CD4-positive, alpha-beta memory T cell (primary cell): ENCODE results near the gene GSC2. TPM values are rescaled to one million over a fixed set of nuclear protein-coding genes. Genes with fewer than 3 reads are reported as not detected.

Experiments
- CTCF ChIA-PET: fragments of 350-600 bp; sonication (Branson Sonifier 250); formaldehyde crosslinking; loops from one replicate; lab custom pipeline; 2021; ENCODE audit warnings: inconsistent platforms; ENCODE audit not compliant: partially characterized antibody; lab: Charles Lee
- POLR2A ChIA-PET: fragments of 350-600 bp; sonication (Branson Sonifier 250); formaldehyde crosslinking; loops from one replicate; lab custom pipeline; 2021; ENCODE audit not compliant: partially characterized antibody; lab: Charles Lee
- DNase-seq, 5 donors: peaks; one replicate each; pipeline versions ENCODE4 v3.0.0 to v3.0.0-alpha.2; 2020 to 2022; ENCODE audit warnings: mixed read lengths in 1 of 5
- H3K27ac ChIP-seq: one replicate; pipeline ENCODE4 v1.7.0; 2013; ENCODE audit warnings: low read depth, low read length
- H3K27me3 ChIP-seq: 2 replicates; pipeline ENCODE4 v1.7.0; 2013; ENCODE audit warnings: mild to moderate bottlenecking, low read length, moderate library complexity; ENCODE audit not compliant: insufficient read depth
- H3K36me3 ChIP-seq: 2 replicates; pipeline ENCODE4 v1.7.0; 2013; ENCODE audit warnings: mild to moderate bottlenecking, low read length, moderate library complexity; ENCODE audit not compliant: insufficient read depth
- H3K4me1 ChIP-seq: 2 replicates; pipeline ENCODE4 v1.7.0; 2013; ENCODE audit warnings: mild to moderate bottlenecking, low read length, moderate library complexity; ENCODE audit not compliant: insufficient read depth
- H3K4me3 ChIP-seq, 2 donors: one replicate each; pipeline ENCODE4 v1.7.0; 2013; ENCODE audit warnings: low read length in 2 of 2, mild to moderate bottlenecking in 1 of 2
- H3K9me3 ChIP-seq, 2 donors: one replicate each; pipeline ENCODE4 v1.7.0; 2013; ENCODE audit warnings: low read length in 2 of 2, control low read depth in 1 of 2; ENCODE audit not compliant: control insufficient read depth in 1 of 2
- H3K27ac Mint-ChIP-seq, 7 donors: one replicate each; pipeline ENCODE4 v1.8.0; 2020 to 2021; ENCODE audit warnings: mixed read lengths in 7 of 7, mild to moderate bottlenecking in 6 of 7, inconsistent platforms in 3 of 7, moderate library complexity in 3 of 7
- H3K27me3 Mint-ChIP-seq, 2 donors: one replicate each; pipeline ENCODE4 v1.8.0; 2020 to 2021; ENCODE audit warnings: mixed read lengths in 2 of 2
- H3K36me3 Mint-ChIP-seq, 2 donors: one replicate each; pipeline ENCODE4 v1.8.0; 2020 to 2021; ENCODE audit warnings: mixed read lengths in 2 of 2, inconsistent platforms in 1 of 2, mild to moderate bottlenecking in 1 of 2
- H3K4me1 Mint-ChIP-seq, 4 donors: one replicate each; pipeline ENCODE4 v1.8.0; 2020 to 2021; ENCODE audit warnings: mixed read lengths in 4 of 4, mild to moderate bottlenecking in 1 of 4
- H3K4me3 Mint-ChIP-seq, 8 donors: one replicate each; pipeline ENCODE4 v1.8.0; 2020 to 2021; ENCODE audit warnings: mixed read lengths in 8 of 8, mild to moderate bottlenecking in 7 of 8, moderate library complexity in 6 of 8, inconsistent platforms in 3 of 8
- H3K9me3 Mint-ChIP-seq, 8 donors: one replicate each; pipeline ENCODE4 v1.8.0; 2020 to 2021; ENCODE audit warnings: mixed read lengths in 8 of 8, mild to moderate bottlenecking in 5 of 8, inconsistent platforms in 3 of 8, moderate library complexity in 1 of 8
- intact Hi-C: fragments of 100-400 bp; cut with micrococcal nuclease; formaldehyde crosslinking; loops from one replicate; pipeline ENCODE4 v1.15.1; 2023
- polyA plus RNA-seq, 2 donors: library from polyadenylated mRNA; unstranded; fragments of 300-500 nt; fragmentation: Illumina TruSeq; gene quantifications; one replicate each; pipeline ENCODE4 v1.2.3, GENCODE V29; 2021
- total RNA-seq, 2 experiments: library from RNA; stranded (reverse); gene quantifications; one replicate each; pipeline ENCODE4 v1.2.3, GENCODE V29; 2021

GSC2 gene
- total and polyA plus RNA-seq, 4 experiments from 2014 or later = not detected

DNA sequence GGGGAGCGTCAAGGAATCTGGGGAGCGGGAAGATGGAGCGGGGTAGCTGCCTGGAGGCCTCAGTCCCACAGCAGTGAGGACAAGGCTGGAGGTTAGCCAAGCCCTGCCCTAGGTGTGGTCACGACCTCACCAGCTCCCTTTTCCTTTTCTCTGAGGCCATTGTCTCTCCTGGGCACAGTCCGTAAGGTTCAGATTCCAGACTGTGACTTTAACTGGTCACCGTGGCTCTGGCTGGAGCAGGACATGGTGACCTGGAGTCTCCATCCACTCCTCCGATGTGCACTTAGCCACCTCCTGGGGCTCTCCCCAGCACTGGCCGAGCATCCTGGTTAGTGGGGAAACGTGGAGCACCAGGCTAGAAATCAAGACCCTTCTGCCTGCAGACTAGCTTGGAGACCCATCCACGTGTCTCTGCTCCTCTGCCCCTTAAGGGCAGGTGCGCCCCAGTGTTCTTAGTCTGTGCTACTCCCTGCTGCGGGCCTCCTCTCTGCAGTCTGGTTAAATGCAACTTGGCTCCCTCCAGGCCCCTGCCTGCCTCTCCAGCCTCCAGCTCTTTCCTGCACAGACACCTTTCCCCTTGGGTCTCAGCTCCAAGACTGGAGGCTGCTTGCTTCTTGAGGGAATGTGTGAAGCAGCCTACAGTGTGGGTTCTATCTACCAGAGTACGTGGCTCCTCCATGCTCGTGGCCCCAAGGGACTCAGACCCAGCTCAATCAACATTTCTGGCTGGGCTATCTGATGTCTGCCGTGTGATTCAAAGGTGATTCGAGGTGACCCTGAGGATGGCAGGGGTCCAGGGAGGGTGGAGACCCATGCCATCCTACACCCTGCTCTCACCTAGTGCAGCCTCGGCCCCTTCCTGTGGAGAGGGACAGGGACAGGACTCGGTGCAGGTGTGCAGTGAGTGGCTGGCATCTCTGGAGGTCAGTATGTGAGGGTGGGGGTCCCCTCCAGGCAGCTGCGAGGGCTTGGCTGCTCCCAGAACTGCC lies 23.2 kb upstream of the GSC2 start:
- intact Hi-C loops = no loop called here
- H3K36me3 ChIP-seq = no peaks in the 10 kb centered on the region
- DNase-seq = no peak
- H3K27me3 ChIP-seq = peaks cover 22% of the 10 kb centered on the region
- H3K4me1 ChIP-seq = peaks cover 40% of the 10 kb centered on the region
- Mint-ChIP-seq H3K4me1 (peaks cover 20 to 49% (median 35%) of the 10 kb centered on the region in 4 donors), H3K27me3 (peaks cover 12% of the 10 kb centered on the region in 2 donors), H3K4me3 (peak overlapping the region; percentile 38 to 97 (median 92)), H3K9me3 (no peaks in the 10 kb centered on the region), H3K27ac (peak overlapping the region in 6 of 7 donors; percentile 86 to 95 (median 93)), H3K36me3 (peaks cover 0 to 11% of the 10 kb centered on the region in 2 donors)
- no peak overlapping the region for H3K27ac ChIP-seq
- CTCF ChIA-PET = interaction anchor here (1.5 kb wide), 1 partner anchor 29 kb away, joined by 4 read pairs; the partner anchor contains the start of gene ESS2
- H3K9me3 ChIP-seq = no peaks in the 10 kb centered on the region
- POLR2A ChIA-PET = interaction anchor here (1.0 to 1.6 kb wide), 4 partner anchors 10 to 306 kb away, joined by 3 to 6 read pairs (median 4); partner anchors contain the start of genes CDC45, CLTCL1, DGCR2 and UFD1
- H3K4me3 ChIP-seq = peak overlapping the region in 1 of 2 donors; percentile 77

DNA sequence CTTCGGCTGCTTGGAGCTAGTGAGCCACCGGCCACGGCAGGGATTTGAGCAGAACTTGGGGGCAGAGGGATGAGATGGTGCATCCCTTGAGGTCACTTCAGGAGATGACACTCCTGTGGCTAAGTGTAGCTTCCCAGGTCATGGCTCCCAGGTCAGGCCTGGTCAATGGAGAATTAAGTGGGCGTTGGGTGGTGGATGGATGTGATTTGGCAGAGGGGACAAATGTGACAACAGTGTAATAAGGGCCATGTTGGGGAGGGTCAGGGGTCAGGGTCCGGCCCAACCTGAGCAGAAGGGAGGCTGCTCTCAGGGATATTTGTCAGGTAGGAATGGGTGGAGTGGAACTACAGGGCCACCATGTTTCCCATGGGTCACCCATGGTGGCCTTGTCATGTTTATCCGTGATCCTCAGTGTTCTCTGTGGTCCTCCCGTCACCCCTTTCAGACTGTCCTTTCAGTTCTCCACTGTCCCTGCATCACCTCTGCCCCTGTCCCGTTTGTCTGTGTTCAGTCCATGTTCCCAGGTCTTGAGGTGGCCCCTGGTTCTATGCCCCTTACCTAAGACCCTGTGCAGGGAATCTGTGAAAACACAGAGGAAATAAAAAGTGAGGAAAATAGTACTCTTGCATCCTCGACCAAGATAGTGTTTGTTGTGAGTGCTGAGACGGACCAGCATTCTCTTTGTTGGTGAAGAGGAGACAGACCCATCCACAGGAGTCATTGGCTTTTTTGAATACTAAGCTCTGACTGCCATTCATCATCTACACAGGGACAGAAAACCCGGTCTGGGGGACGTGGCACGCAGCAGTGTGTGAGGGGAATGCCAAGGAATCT lies 22.3 kb upstream of the GSC2 start:
- ChIA-PET CTCF (no interaction called here), POLR2A (interaction anchor here (1.3 to 1.6 kb wide), 2 partner anchors 50 to 119 kb away, joined by 4 to 6 read pairs; partner anchors contain the start of genes CLTCL1 and DGCR2)
- H3K4me3 Mint-ChIP-seq = peak overlapping the region; percentile 89 to 97 (median 92)
- Histone ChIP-seq H3K4me3 (peak overlapping the region; percentile 65 to 77), H3K27me3 (peaks cover 29% of the 10 kb centered on the region), H3K36me3 (no peaks in the 10 kb centered on the region), H3K4me1 (peaks cover 40% of the 10 kb centered on the region), H3K27ac (peak overlapping the region; percentile 88), H3K9me3 (no peaks in the 10 kb centered on the region)
- intact Hi-C loops = no loop called here
- peaks cover 0 to 11% of the 10 kb centered on the region in 2 donors for H3K36me3 Mint-ChIP-seq
- peak overlapping the region; percentile 92 to 95 (median 94) for H3K27ac Mint-ChIP-seq
- no peak for DNase-seq
- no peaks in the 10 kb centered on the region for H3K9me3 Mint-ChIP-seq
- peaks cover 20 to 50% (median 36%) of the 10 kb centered on the region in 4 donors for H3K4me1 Mint-ChIP-seq
- peaks cover 16 to 17% of the 10 kb centered on the region in 2 donors for H3K27me3 Mint-ChIP-seq

DNA sequence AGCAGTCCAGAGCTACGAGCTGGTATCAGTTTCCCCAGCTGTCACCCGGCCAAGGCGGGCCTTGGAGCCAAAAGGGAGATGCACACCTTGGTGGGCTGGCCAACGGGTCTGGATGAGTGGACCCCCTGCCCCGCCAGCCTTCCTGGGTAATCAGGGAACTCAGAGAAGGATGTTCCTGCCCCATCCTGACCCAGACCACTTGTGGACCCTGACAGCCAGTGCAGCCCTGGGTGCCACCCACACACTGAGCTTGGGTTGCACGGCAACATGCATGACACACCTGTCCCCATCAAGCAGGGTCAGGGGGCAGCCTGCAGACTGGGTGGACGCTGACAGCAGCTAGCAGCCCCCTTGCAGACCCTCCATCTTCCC lies 19.8 kb upstream of the GSC2 start:
- H3K36me3 Mint-ChIP-seq = peaks cover 0 to 11% of the 10 kb centered on the region in 2 donors
- peak overlapping the region in 3 of 7 donors; percentile 92 to 95 (median 95) for H3K27ac Mint-ChIP-seq
- Histone ChIP-seq H3K27ac (no peak overlapping the region), H3K4me3 (peak overlapping the region in 1 of 2 donors; percentile 14), H3K4me1 (peaks cover 40% of the 10 kb centered on the region), H3K36me3 (no peaks in the 10 kb centered on the region), H3K9me3 (no peaks in the 10 kb centered on the region), H3K27me3 (peaks cover 29% of the 10 kb centered on the region)
- ChIA-PET CTCF (no interaction called here), POLR2A (no interaction called here)
- peaks cover 19 to 50% (median 35%) of the 10 kb centered on the region in 4 donors for H3K4me1 Mint-ChIP-seq
- no peak for DNase-seq
- intact Hi-C loops = no loop called here
- H3K9me3 Mint-ChIP-seq = no peaks in the 10 kb centered on the region
- peak overlapping the region in 7 of 8 donors; percentile 82 to 97 (median 92) for H3K4me3 Mint-ChIP-seq
- H3K27me3 Mint-ChIP-seq = peaks cover 22 to 27% of the 10 kb centered on the region in 2 donors

DNA sequence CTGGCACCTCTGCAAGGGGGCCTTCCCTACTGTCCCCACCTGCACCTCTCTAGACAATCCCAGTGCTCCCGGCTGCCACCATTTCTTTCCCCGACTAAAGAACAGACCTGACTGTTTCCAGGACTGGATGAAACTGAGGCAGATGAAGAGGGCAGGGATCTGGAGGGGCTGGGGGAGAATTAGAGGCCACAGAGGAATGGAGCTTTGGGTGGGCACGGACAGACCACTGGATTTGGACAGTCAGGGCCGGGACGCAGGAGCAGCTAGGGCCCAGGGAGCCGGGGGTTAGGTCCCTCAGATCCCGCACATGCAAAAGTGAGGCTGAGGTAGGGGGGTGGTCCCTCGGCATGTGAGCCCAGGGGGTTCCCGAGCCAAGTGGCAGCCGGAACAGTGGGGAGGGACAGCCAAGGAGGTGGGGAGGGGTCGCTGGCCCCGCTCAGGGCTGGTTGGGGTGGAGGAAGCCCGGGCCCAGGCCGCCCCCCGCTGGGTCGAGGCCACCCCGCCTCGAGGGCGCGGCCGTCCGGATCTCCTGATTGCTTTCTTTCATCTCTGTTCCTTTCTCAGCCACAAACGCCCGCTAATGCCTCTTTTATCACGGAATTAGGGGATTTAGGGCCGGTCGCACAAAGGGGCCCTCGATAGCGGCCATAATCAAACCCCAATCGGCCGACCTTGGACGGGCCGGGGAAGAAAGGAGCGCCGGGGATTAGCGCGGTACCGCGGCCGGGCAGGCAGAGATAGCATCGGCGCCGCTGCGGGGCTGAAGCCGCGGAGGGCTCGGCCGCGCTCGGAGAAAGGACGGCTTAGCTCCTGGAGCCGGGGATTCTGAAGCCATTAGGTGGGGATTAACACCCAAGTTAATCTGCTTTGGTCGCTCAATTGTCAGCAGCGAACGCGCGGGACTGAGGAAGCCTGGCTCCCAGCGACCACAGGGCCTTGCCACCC lies 19.2 kb upstream of the GSC2 start:
- peaks cover 19 to 50% (median 32%) of the 10 kb centered on the region in 4 donors for H3K4me1 Mint-ChIP-seq
- no peak overlapping the region for H3K27ac ChIP-seq
- ChIA-PET CTCF (no interaction called here), POLR2A (interaction anchor here (1.6 kb wide), 1 partner anchor 10 kb away, joined by 5 read pairs; the partner anchor contains the start of gene SLC25A1)
- no peaks in the 10 kb centered on the region for H3K36me3 ChIP-seq
- H3K27ac Mint-ChIP-seq = peak overlapping the region in 4 of 7 donors; percentile 24 to 54 (median 48)
- intact Hi-C loops = no loop called here
- peaks cover 25 to 30% of the 10 kb centered on the region in 2 donors for H3K27me3 Mint-ChIP-seq
- H3K4me3 Mint-ChIP-seq = peak overlapping the region; percentile 39 to 84 (median 72)
- no peaks in the 10 kb centered on the region for H3K9me3 ChIP-seq
- H3K27me3 ChIP-seq = peaks cover 29% of the 10 kb centered on the region
- no peak for DNase-seq
- peaks cover 40% of the 10 kb centered on the region for H3K4me1 ChIP-seq
- peak overlapping the region in 1 of 2 donors; percentile 14 for H3K4me3 ChIP-seq
- peaks cover 0 to 11% of the 10 kb centered on the region in 2 donors for H3K36me3 Mint-ChIP-seq
- peaks cover 0 to 3% (median 0%) of the 10 kb centered on the region in 8 donors for H3K9me3 Mint-ChIP-seq

DNA sequence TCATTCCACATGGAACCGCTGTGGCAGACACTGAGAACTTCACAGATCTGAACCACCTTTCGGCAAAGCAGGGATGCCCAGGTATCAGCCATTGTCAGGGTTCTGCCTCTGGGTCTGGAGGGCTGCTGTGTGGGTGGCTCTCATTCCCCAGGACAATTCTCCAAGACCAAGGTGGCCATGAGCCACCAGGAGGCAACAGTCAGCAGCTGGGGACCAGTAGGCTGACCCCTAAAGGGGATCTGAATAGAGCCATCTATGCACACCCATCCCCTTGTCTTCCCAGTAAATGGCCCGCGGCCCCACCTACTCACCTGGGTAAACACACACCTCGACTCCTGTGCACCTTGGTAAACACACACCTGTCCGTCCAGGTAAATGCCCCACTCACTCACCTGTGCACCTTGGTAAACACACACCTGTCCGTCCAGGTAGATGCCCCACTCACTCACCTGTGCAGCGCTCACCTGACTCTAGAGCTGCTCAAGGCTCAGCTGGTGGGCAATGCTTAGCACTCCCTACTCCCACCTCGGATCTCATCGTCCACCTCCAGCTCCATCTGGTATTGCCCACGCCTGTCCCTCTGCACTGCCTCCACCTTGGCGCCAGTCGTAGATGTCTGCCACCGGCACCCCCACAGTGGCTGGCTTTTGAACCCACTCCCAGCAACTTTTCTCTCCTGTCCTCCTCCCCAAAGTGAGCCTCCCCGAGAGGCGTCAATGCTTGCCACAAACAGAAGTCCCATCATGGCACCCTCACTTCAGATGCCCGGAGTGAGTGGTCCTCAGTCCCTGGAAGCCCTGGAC lies 18.2 kb upstream of the GSC2 start:
- DNase-seq = no peak
- H3K27ac ChIP-seq = no peak overlapping the region
- peaks cover 29% of the 10 kb centered on the region for H3K27me3 ChIP-seq
- Mint-ChIP-seq H3K36me3 (peaks cover 0 to 11% of the 10 kb centered on the region in 2 donors), H3K4me1 (peaks cover 17 to 45% (median 29%) of the 10 kb centered on the region in 4 donors), H3K9me3 (peaks cover 0 to 3% (median 0%) of the 10 kb centered on the region in 8 donors), H3K27me3 (peaks cover 25 to 30% of the 10 kb centered on the region in 2 donors), H3K27ac (peak overlapping the region in 2 of 7 donors; percentile 44 to 48), H3K4me3 (peak overlapping the region in 4 of 8 donors; percentile 26 to 61 (median 40))
- H3K36me3 ChIP-seq = no peaks in the 10 kb centered on the region
- CTCF ChIA-PET = no interaction called here
- POLR2A ChIA-PET = interaction anchor here (1.6 kb wide), 1 partner anchor 11 kb away, joined by 5 read pairs; the partner anchor contains the start of gene SLC25A1
- H3K9me3 ChIP-seq = no peaks in the 10 kb centered on the region
- peaks cover 33% of the 10 kb centered on the region for H3K4me1 ChIP-seq
- intact Hi-C loops = no loop called here
- H3K4me3 ChIP-seq = no peak overlapping the region
